Measurements from ENCODE around the gene S100A12. TPM values are rescaled to one million over a fixed set of nuclear protein-coding genes. Genes with fewer than 3 reads are reported as not detected.
"Not testable (repeated sequence)": the region's sequence is repeated elsewhere in the genome, so short reads cannot be mapped to it uniquely, and the experiment has no call there.

Gene S100A12
- total and polyA plus RNA-seq, 2 experiments from 2014 or later = not detected

DNA sequence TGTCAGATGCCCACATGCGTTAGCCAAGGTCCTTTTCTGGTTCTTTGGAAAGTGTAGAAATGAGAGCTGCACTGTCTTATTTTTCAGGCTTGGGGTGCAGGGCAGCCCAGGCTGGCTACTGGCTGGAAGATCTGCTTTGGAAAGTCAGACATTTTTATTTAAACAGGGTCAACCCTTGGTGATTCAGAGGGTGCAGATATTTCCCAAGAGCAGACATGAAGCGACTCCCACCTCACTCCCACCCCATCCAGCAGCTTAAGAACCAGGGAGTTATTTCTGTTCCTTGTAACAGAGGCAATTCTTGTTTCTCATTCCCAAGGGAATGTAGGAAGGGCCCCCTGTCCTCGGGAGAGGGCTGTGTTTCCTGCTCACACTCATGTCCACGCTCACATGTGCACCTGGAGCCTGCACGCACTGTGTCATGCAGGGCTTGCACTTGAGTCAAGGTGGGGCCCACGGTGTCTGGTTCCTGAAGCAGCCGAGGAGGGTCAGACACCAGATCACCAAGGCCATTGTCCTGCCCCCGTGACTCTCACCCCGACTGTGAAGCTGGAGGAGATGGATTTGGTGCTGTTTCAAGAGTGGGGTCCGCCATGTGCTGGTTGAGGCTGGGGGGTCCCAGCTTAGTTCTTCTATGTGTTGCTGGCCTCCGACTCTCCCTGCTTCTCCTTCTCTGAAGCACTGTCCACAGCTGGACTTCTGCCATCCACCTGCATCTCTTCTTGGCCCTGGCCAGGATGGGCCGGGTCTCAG lies 41.9 kb upstream of the S100A12 start:
- 78% methylated on average over 12 of the region's 12 CpGs for WGBS (ENCODE audit: low lambda C conversion rate, missing lambda C conversion rate)
- no peaks in the 10 kb centered on the region for H3K79me2 ChIP-seq
- H3K36me3 ChIP-seq (replicated peaks; ENCODE audit: insufficient read depth, low read depth) = no peaks in the 10 kb centered on the region
- no peaks in the 10 kb centered on the region for H4K20me1 ChIP-seq (ENCODE audit: insufficient read depth, poor library complexity, severe bottlenecking)
- no peaks in the 10 kb centered on the region for H3K9me3 ChIP-seq (ENCODE audit: low read depth)
- H3K27ac ChIP-seq = no peak overlapping the region
- no peaks in the 10 kb centered on the region for H3K4me1 ChIP-seq (ENCODE audit: insufficient read depth)
- no peak overlapping the region for H3K4me3 ChIP-seq
- no peaks in the 10 kb centered on the region for H3K27me3 ChIP-seq
- no peak for DNase-seq (ENCODE audit: low spot score)
- no peak overlapping the region for H3K4me2 ChIP-seq
- no peaks in the 10 kb centered on the region for H3K9me2 ChIP-seq (replicated peaks; ENCODE audit: insufficient read depth)
- H2AFZ ChIP-seq = no peak overlapping the region
- TF ChIP-seq EZH2 (IDR thresholded peaks at IDR 0.05; ENCODE audit: borderline replicate concordance) = no peak
- TF ChIP-seq, protein P1, sequence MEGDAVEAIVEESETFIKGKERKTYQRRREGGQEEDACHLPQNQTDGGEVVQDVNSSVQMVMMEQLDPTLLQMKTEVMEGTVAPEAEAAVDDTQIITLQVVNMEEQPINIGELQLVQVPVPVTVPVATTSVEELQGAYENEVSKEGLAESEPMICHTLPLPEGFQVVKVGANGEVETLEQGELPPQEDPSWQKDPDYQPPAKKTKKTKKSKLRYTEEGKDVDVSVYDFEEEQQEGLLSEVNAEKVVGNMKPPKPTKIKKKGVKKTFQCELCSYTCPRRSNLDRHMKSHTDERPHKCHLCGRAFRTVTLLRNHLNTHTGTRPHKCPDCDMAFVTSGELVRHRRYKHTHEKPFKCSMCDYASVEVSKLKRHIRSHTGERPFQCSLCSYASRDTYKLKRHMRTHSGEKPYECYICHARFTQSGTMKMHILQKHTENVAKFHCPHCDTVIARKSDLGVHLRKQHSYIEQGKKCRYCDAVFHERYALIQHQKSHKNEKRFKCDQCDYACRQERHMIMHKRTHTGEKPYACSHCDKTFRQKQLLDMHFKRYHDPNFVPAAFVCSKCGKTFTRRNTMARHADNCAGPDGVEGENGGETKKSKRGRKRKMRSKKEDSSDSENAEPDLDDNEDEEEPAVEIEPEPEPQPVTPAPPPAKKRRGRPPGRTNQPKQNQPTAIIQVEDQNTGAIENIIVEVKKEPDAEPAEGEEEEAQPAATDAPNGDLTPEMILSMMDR (IDR thresholded peaks at IDR 0.05; ENCODE audit: poor library complexity) = no peak
- no peak for TF ChIP-seq EZH2phosphoT487 (IDR thresholded peaks at IDR 0.05; ENCODE audit: low read depth, severe bottlenecking, unreplicated experiment)

GRCh38 chr1:153415850-153416570 lies 40.6 kb upstream of the S100A12 start, which contains the start of gene S100A7A:
Gene S100A7A (plus strand): TSS chr1:153416520. CDS start chr1:153418083, 1,563 bp downstream.
- 63% methylated on average over 6 of the region's 6 CpGs for WGBS (ENCODE audit: low lambda C conversion rate, missing lambda C conversion rate)

DNA sequence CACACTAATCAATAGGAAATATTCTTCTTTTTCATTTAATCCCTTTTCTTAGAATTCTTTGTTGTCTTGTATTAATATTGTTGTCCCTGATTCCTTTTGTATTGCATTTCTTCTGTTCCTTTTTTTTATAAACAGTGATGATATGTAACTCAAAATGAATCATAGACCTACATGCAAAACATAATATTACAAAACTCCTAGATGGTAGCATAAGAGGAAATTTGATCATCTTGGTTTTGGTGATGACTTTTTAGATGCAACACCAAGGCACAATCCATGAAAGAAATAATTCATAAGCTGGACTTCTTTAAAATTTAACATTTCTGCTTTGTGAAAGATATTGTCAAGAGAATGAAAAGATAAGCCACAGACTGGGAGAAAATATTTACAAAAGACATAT lies 38.5 kb upstream of the S100A12 start:
- not testable (repeated sequence) for H3K4me2 ChIP-seq; DNase-seq (ENCODE audit: low spot score); H3K27me3 ChIP-seq; H3K4me3 ChIP-seq; H4K20me1 ChIP-seq (ENCODE audit: insufficient read depth, poor library complexity, severe bottlenecking); H3K27ac ChIP-seq; H2AFZ ChIP-seq; H3K79me2 ChIP-seq; H3K9me3 ChIP-seq (ENCODE audit: low read depth); H3K36me3 ChIP-seq (replicated peaks; ENCODE audit: insufficient read depth, low read depth); H3K4me1 ChIP-seq (ENCODE audit: insufficient read depth); H3K9me2 ChIP-seq (replicated peaks; ENCODE audit: insufficient read depth)

More at GRCh38 chr1:153415850-153416570, 40.6 kb upstream of the S100A12 start, which contains the start of gene S100A7A:
- Histone ChIP-seq H3K36me3 (replicated peaks; ENCODE audit: insufficient read depth, low read depth) (no peaks in the 10 kb centered on the region), H3K4me2 (no peak within 1 kb of the TSS), H3K4me3 (no peak within 1 kb of the TSS), H3K27ac (no peak within 1 kb of the TSS), H4K20me1 (ENCODE audit: insufficient read depth, poor library complexity, severe bottlenecking) (no peaks in the 10 kb centered on the region), H2AFZ (no peak within 1 kb of the TSS), H3K9me2 (replicated peaks; ENCODE audit: insufficient read depth) (no peaks in the 10 kb centered on the region), H3K79me2 (no peaks in the 10 kb centered on the region), H3K4me1 (ENCODE audit: insufficient read depth) (no peaks in the 10 kb centered on the region), H3K9me3 (ENCODE audit: low read depth) (no peaks in the 10 kb centered on the region), H3K27me3 (no peaks in the 10 kb centered on the region)
- TF ChIP-seq, protein P1 (IDR thresholded peaks at IDR 0.05; ENCODE audit: poor library complexity) = no peak
- TF ChIP-seq EZH2phosphoT487 (IDR thresholded peaks at IDR 0.05; ENCODE audit: low read depth, severe bottlenecking, unreplicated experiment) (no peak), EZH2 (IDR thresholded peaks at IDR 0.05; ENCODE audit: borderline replicate concordance) (no peak)
- no peak for DNase-seq (ENCODE audit: low spot score)

DNA sequence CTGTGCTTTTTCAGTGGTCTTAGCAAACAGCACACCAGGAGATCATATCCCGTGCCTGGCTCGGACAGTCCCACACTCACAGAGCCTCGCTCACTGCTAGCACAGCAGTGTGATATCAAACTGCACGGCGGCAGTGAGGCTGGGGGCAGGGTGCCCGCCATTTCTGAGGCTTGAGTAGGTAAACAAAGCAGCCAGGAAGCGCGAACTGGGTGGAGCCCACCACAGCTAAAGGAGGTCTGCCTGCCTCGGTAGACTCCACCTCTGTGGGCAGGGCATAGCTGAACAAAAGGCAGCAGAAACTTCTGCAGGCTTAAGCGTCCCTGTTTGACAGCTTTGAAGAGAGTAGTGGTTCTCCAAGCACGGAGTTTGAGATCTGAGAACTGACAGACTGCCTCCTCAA lies 31.9 kb upstream of the S100A12 start:
- H3K27ac ChIP-seq; H3K79me2 ChIP-seq; H2AFZ ChIP-seq; H4K20me1 ChIP-seq (ENCODE audit: insufficient read depth, poor library complexity, severe bottlenecking); H3K4me1 ChIP-seq (ENCODE audit: insufficient read depth); H3K4me2 ChIP-seq; H3K9me3 ChIP-seq (ENCODE audit: low read depth); H3K36me3 ChIP-seq (replicated peaks; ENCODE audit: insufficient read depth, low read depth); DNase-seq (ENCODE audit: low spot score); H3K4me3 ChIP-seq; H3K9me2 ChIP-seq (replicated peaks; ENCODE audit: insufficient read depth); H3K27me3 ChIP-seq: not testable (repeated sequence)
- WGBS (ENCODE audit: low lambda C conversion rate, missing lambda C conversion rate) = 78% methylated on average over 11 of the region's 11 CpGs

- H4K20me1 ChIP-seq (ENCODE audit: insufficient read depth, poor library complexity, severe bottlenecking); H3K4me2 ChIP-seq; H3K4me3 ChIP-seq; H2AFZ ChIP-seq; H3K9me2 ChIP-seq (replicated peaks; ENCODE audit: insufficient read depth); DNase-seq (ENCODE audit: low spot score); H3K36me3 ChIP-seq (replicated peaks; ENCODE audit: insufficient read depth, low read depth); H3K27me3 ChIP-seq; H3K4me1 ChIP-seq (ENCODE audit: insufficient read depth); H3K9me3 ChIP-seq (ENCODE audit: low read depth); H3K79me2 ChIP-seq; H3K27ac ChIP-seq: not testable (repeated sequence)
- WGBS (ENCODE audit: low lambda C conversion rate, missing lambda C conversion rate) = 78% methylated on average over 6 of the region's 6 CpGs
Observed at GRCh38 chr1:153405825-153406599, 30.6 kb upstream of the S100A12 start.

Measured in hepatocyte (in vitro differentiated cells).